Frontal cortex (tissue), 4 donors: ENCODE data around the gene FIGNL2. TPM values are rescaled to one million over a fixed set of nuclear protein-coding genes. Genes with fewer than 3 reads are reported as not detected.
A peak's percentile ranks its signal among the peaks of the same experiment; 100 is the strongest.

Experiments
- DNase-seq, 2 donors: peaks; one replicate each; pipeline ENCODE4 v3.0.0; 2012; ENCODE audit warnings: low spot score in 2 of 2
- FAIRE-seq: peaks from 2 replicates; lab custom pipeline; 2012; peaks lifted over from hg19 to GRCh38; lab: Jason Lieb, UNC
- total RNA-seq: library from RNA; depleted of rRNA; stranded (reverse); fragments of >200 nt; gene quantifications from one replicate; pipeline ENCODE4 v1.2.3, GENCODE V29; 2014
- donor health status: control.
- donor health status: control.
- donor health status: control.

FIGNL2 gene
- total RNA-seq, 1 donor from 2014 or later = 0.82 TPM

- FAIRE-seq = no peak
Observed at GRCh38 chr12:51879102-51879501, 30.6 kb upstream of the FIGNL2 start.

DNA sequence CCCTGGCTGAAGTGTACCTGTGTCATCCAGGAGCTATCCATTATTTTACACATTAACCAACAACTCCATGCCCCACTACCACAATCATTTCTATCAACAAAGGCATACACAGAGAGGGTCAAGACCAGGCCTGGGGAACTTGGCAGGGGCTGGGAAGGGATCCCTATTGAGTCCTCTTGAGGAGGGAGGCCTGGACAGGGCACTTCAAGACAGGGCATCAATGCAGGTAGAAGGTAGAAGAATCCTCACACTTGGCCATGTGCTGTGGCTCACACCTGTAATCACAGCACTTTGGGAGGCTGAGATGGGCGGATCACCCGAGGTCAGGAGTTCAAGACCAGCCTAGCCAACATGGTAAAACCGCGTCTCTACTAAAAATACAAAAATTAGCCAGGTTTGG is 26.0 kb upstream of the FIGNL2 start:
- DNase-seq = no peak
- no peak for FAIRE-seq

More at GRCh38 chr12:51879102-51879501, 30.6 kb upstream of the FIGNL2 start:
- DNase-seq = no peak

- DNase-seq = no peak
- no peak for FAIRE-seq
Observed at GRCh38 chr12:51874000-51874399, 25.5 kb upstream of the FIGNL2 start.

DNA sequence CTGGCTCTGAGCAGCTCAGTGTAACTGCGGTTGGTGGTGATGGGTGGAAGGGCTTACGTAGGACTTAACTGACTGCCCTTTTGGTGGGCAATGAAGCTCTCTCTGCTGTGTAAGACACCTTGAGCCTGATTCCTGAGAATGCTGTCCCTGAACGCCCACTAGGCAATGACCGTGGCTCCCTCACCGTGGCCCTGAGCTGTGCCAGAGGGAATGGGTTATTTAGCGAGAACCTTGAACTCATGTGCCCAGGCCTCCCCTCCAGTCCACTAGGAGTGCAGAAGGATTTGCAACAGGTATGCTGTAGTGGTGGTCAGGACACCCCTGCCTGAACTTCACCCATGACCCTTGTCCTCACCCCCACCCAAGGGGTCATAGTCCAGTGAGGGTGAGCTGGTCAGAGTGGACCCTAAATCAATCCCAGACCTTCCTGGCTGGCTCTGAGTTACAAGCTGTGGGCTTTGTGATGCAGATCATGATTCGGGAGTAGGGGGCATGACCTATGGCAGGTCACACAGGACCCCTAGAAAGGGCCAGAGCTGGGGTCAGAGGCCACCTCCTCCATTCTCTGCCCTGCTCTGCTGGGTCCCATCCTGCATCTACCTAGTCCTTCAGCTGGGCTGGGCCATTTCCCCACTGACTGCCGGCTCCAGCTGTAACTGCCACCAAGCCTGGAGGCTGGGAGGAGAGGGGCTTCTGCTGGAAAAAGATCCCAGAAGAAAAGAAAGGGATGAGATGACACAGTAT is 24.9 kb upstream of the FIGNL2 start:
- no peak for FAIRE-seq
- DNase-seq = no peak

- DNase-seq = no peak
- no peak for FAIRE-seq
Observed at GRCh38 chr12:51872689-51872981, 24.1 kb upstream of the FIGNL2 start.

GRCh38 chr12:51871918-51872688 is 23.6 kb upstream of the FIGNL2 start:
- DNase-seq (no peak), FAIRE-seq (no peak)

DNA sequence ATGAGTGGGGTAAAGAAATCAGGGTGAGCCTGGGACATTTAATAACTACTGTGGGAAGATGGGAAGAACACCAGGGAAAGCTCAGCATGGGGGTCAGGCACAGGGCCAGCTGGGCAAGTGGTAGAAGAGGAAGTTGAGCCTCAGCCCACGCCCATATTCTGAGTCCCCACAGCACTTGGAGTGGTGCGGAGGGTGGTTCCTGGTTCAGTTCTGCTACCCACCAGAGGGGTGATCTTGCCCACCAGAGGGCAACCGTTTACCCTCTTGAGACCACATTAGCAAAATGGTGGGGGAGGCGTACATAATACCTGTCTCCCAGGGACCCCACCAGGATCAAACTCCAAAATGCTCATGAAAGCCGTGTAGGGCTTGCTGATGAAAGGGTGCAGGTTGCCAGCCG is 22.6 kb upstream of the FIGNL2 start:
- DNase-seq = no peak
- no peak for FAIRE-seq

- no peak for FAIRE-seq
- DNase-seq = no peak
Observed at GRCh38 chr12:51870504-51870903, 22.0 kb upstream of the FIGNL2 start.

- DNase-seq (no peak), FAIRE-seq (no peak)
Observed at GRCh38 chr12:51869931-51870330, 21.4 kb upstream of the FIGNL2 start.

DNA sequence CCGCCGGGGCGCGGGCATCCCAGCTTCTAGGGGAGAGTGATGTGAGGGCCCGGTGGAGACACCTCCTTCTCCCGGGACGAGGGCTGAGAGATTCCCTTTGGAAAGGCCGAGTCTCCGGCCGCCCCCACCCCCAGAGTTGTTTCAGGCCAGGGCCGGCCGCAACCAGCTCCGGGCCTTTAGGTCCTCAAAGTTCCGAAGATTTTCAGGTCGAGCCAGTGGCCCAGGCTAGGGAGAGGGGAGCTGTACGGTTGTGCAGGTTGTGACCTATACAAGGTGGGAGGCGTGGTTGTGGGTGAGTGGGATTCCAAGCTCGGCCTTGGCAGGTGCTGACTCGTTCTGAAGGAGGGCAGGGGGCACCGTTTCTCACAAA is 21.0 kb upstream of the FIGNL2 start:
- no peak for DNase-seq
- no peak for FAIRE-seq

DNA sequence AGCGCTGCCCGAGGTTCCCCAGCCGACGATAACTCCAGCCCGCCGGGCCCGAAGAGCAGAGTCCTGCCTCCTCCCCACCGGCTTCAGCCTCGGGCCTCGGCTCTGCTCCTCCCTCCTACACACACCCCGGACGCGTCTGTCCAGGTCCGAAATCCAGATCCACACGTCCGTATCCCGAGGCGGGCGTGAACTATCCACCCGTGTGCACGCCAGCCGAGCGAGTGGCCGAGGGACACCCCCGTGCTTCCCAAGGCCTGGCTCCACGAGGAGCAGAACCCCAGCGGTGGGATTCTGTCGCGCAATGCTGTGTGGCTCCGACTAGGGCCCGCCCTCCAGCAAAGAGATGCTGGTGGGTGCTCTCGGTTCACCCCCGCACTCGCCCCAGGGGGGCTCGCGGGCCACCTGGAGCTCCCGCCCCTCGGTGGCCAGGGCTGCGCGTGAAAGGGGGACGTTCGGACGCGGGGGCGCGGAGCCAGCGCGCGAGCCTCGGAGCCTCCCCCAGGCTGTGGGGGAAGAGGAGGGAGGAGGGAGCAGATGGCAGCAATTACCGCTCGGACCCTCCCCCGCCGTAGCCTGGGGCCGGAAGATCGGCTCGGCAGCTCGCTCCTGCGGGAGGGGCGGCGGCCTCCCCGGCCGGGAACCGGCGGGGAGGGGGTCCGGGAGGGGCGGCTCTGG is 20.4 kb upstream of the FIGNL2 start:
- no peak for FAIRE-seq
- peak in 1 of 2 donors; percentile 30 for DNase-seq

DNA sequence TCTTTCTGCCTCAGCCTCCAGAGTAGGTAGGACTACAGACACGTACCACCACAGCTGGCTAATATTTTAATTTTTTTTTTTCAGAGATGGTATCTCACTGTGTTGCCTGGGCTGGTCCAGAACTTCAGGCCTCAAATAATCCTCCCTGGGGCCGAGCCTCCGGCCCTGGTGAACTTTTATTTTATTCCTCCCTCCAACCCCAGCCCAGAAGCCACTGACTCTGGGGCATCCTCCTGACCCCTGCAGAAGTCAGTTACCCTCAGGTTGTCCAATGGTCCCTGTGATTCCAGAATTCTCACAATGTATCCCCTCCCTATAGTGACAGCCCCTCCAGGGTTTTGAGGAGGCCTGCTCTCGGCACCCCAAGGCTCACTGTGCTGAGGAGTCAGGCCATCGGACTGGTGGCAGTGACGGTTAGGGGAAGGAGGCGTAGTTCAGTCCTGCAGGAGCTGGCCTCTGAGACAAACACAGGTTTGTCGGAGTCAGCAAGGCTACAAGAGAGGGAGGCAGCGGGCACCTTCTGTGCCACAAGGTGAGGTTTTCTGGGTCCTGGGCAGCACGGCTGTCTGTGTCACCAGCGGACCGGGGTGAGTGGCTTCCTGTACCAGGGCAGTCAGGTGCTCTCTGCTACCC is 19.4 kb upstream of the FIGNL2 start:
- FAIRE-seq = no peak
- DNase-seq = no peak

DNA sequence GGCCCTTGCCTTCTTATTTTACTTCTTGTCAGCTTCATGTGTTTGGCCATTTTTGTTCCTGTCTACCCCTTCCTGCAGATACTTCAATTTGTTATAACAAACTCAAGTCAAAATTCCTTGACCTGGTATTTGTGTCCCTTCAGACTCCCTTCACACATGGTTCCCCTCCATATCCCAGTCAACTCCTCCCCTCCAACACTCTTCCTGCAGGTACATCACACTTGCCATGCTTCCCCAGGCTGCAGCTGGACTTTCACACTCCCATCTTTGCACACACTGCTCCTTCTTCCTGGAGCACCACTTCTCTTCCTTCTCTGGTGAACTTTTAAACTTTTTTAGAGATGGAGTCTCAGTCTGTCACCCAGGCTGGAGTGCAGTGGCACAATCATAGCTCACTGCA is 18.9 kb upstream of the FIGNL2 start:
- FAIRE-seq = no peak
- DNase-seq = no peak

DNA sequence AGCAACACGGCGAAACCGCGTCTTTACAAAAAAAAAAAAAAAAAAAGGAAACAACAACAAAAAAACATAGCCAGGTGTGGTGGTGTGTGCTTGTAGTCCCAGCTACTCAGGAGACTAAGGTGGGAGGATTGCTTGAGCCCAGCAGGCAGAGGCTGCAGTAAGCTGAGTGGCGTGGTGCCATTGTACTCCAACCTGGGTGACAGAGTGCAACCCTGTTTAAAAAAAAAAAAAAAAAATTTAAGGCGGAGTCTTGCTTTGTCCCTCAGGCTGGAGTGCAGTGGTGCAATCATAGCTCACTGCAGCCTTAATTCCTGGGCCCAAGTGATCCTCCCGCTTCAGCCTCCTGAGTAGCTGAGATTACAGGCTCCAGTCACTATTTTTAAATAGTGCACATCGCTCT is 18.2 kb upstream of the FIGNL2 start:
- DNase-seq (no peak), FAIRE-seq (no peak)

- FAIRE-seq (no peak), DNase-seq (no peak)
Observed at GRCh38 chr12:51866324-51866723, 17.8 kb upstream of the FIGNL2 start.

DNA sequence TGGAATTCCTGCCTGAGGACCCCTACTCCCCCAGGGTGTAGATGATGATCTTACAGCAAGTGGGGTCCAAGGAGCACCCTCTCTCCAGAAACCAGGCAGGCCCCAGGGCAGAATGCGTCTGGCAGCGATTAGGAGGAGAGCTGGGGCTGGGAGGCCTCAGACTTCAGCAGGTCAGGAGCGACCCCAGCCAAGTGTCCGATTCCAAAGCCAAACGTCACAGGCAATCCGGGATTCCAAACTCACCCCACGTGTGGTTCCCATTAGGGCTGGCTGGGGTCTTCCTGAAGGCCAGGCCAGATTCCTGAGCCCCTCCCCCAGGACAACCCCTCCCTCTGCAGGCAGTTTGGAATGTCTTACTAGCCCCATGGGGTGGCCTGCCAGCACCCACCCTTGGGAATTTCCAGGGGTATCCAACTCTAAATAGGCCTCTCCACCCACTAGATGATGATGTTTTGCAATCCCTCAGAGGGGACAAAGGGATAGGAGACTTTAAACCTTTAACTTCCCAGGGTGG is 17.3 kb upstream of the FIGNL2 start:
- FAIRE-seq (no peak), DNase-seq (no peak)

GRCh38 chr12:51864833-51865670 is 16.5 kb upstream of the FIGNL2 start:
- DNase-seq = no peak

DNA sequence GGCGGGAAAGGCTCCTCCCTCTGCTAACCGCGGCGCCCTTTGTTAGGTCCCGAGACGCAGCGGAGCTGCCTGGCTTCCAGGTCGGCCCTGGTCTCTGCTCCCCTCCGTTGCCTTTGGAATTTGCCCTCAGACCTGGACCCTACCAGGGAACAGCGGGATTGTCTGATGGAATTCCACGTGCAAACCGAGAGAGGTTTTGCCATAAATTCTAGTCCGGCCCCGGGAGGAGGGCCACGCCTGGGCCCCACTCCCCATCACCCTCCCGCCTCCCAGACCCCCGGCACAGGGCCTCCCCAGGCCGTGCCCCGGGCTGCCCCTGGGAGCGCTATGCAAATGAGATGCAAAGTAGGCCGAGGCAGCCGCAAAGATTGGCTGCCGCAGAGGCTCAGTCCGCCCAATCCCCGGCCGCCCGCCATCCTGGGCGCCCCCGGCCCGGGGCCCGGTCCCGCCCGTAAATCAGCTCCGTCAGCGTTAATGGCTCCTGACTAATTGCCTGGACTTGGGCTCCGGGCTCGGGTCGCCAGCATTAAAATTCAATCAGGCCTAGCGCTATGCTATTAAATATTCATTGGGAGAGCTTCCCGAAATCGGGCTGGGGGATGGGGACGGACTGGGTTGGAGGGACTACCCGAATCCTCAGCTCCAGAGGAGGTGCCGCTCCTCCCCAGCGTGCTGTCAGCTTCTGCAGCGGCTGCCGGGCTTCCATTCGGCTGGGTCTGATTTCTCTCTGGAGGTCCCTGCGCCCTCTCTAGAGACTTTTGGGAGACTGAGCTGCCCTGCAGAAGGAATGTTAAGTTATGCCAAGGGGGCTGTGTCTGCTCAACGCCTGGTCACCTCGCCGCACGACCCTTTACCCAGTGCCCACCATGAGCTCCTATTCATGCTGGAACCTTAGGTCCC is 15.7 kb upstream of the FIGNL2 start:
- DNase-seq = no peak
- FAIRE-seq = no peak

More at GRCh38 chr12:51864833-51865670, 16.5 kb upstream of the FIGNL2 start:
- no peak for FAIRE-seq
